Heart right ventricle (tissue), 16 donors: ENCODE data around the gene TMEM198. TPM values are rescaled to one million over a fixed set of nuclear protein-coding genes. Genes with fewer than 3 reads are reported as not detected.

Experiments
- ATAC-seq, 8 donors: fragments of 200-7000 bp; cut with Tn5 transposase; one replicate each; pipeline ENCODE4 v1.9.1; 2020; ENCODE audit warnings: mild to moderate bottlenecking in 8 of 8, moderate library complexity in 8 of 8, moderate number of reproducible peaks in 1 of 8
- DNase-seq, 2 donors: peaks; one replicate each; pipeline ENCODE4 v3.0.0-alpha.2; 2020
- H3K27ac ChIP-seq, 10 donors: fragments of 200-600 bp; sonication (generic) in 2 of 10; one replicate each; pipeline versions ENCODE4 v1.5.0 to v1.8.0; 2020 to 2022; ENCODE audit warnings: mild to moderate bottlenecking in 3 of 10
- H3K27me3 ChIP-seq, 7 donors: fragments of 200-600 bp; one replicate each; pipeline ENCODE4 v1.8.0; 2021 to 2022; ENCODE audit warnings: mild to moderate bottlenecking in 2 of 7
- H3K36me3 ChIP-seq, 9 donors: fragments of 200-600 bp; sonication (generic) in 1 of 9; one replicate each; pipeline versions ENCODE4 v1.5.0 to v1.8.0; 2020 to 2022; ENCODE audit warnings: mild to moderate bottlenecking in 2 of 9
- H3K4me1 ChIP-seq, 9 donors: fragments of 200-600 bp; sonication (generic) in 1 of 9; one replicate each; pipeline versions ENCODE4 v1.5.0 to v1.8.0; 2020 to 2022; ENCODE audit warnings: mild to moderate bottlenecking in 4 of 9
- H3K4me3 ChIP-seq, 10 donors: fragments of 200-600 bp; sonication (generic) in 2 of 10; one replicate each; pipeline versions ENCODE4 v1.5.0 to v1.8.0; 2020 to 2022; ENCODE audit warnings: mild to moderate bottlenecking in 7 of 10, moderate library complexity in 2 of 10
- H3K9me3 ChIP-seq, 11 donors: fragments of 200-600 bp in 10 of 11; sonication (generic) in 2 of 11; one replicate each; pipeline versions ENCODE4 v1.5.0 to v1.8.0; 2013 to 2022; ENCODE audit warnings: mild to moderate bottlenecking in 2 of 11, control low read depth in 1 of 11, moderate library complexity in 1 of 11
- CTCF ChIP-seq, 9 donors: fragments of 200-600 bp; sonication (generic) in 2 of 9; IDR thresholded peaks; one replicate each; pipeline versions ENCODE4 v1.5.0 to v1.8.0; 2021 to 2022; ENCODE audit warnings: antibody characterized with exemption in 9 of 9, mild to moderate bottlenecking in 5 of 9, moderate library complexity in 1 of 9
- WGBS, 2 donors: extraction: QIAGEN DNeasy Blood & Tissue Kit; methylation state at CpG; one replicate each; pipeline ENCODE4 v1.1.7; 2013; ENCODE audit warnings: inconsistent platforms in 1 of 2; 5-methylcytosine and 5-hydroxymethylcytosine counted together
- intact Hi-C, 10 donors: fragments of 100-400 bp; cut with DNase I; formaldehyde crosslinking; loops; one replicate each; pipeline versions ENCODE4 v1.11.1 to v1.14.2; 2022
- polyA plus RNA-seq, 2 donors: library from polyadenylated mRNA; stranded (reverse); fragments of 200-250 nt; gene quantifications; one replicate each; pipeline ENCODE4 v1.2.3, GENCODE V29; 2013
- total RNA-seq, 10 donors: library from RNA; stranded (reverse); fragmentation: NEBNext Ultra II Directional in 3 of 10; extraction: Animal tissue kit (Norgen Biotek cat#: 25700) in 3 of 10; gene quantifications; one replicate each; pipeline versions ENCODE4 v1.2.1 to v1.2.4, GENCODE V29; 2021 to 2023
- donor health status: Arrhythmogenic right ventricular cardiomyopathy.
- donor health status: ischemic (EF 13 %, LVEDD 7.1; RV severe dilation, severe dysfunction).
- donor health status: healthy with polysubstance abuse.
- donor health status: DM: no; HTN: yes; CAD: no.
- donor health status: DM: no; HTN: no; CAD: no.
- donor health status: ischemic (EF 25% LVEDD 6.9; RV normal size, moderate dysfunction).
- donor health status: ischemic (EF 25% LVEDD 5.7; RV mildly dilated, moderate dysfunction).
- donor health status: healthy.
- donor health status: DM: yes; HTN: yes; CAD: no.
- donor health status: Ischemic cardiomyopathy.
- donor health status: ischemic (EF 35%, LVEDD 5.7; RV mildly dilated, moderate dysfunction).
- donor health status: nonischemic (EF 11% LVEDD 7.7; RV severe dilation, severe dysfunction).
- donor health status: DM: yes; HTN: yes; CAD: no.
- donor health status: PGD.
- donor health status: ischemic (EF 29% LVEDD 5.4; RV normal size, mild dysfunction).
- donor health status: nonischemic (EF 23%, LVEDD 6.1; RV moderate dilation, normal function).

Gene TMEM198
- total and polyA plus RNA-seq, 12 donors = 0.59 to 10.7 (median 1.9) TPM

- peaks cover 0 to 54% (median 11%) of the 10 kb centered on the region in 7 donors for H3K27me3 ChIP-seq
- ATAC-seq = peak; percentile 0 to 51 (median 20)
- H3K4me3 ChIP-seq = peak overlapping the region; percentile 40 to 92 (median 80)
- no peaks in the 10 kb centered on the region for H3K9me3 ChIP-seq
- DNase-seq = no peak
- H3K36me3 ChIP-seq = peaks cover 0 to 38% (median 20%) of the 10 kb centered on the region in 9 donors
- WGBS, 2 donors = 0 to 1% methylated on average over 54 to 66 of the region's 66 CpGs
- intact Hi-C loops = loop anchor here in 9 of 10 donors (1.0 to 5.0 kb wide), 12 partner anchors 28 to 159 kb away; partner anchors contain the start of genes OBSL1 (in 2 of the 9), SLC4A3 (in 2 of the 9), STK11IP (in 2 of the 9) and GMPPA (in 1 of the 9)
- peaks cover 7 to 44% (median 34%) of the 10 kb centered on the region in 9 donors for H3K4me1 ChIP-seq
- H3K27ac ChIP-seq = peak overlapping the region; percentile 62 to 93 (median 90)
- peak in 1 of 9 donors; percentile 18 for TF ChIP-seq CTCF (IDR thresholded peaks at IDR 0.05)
These were observed 765 bp upstream of the TMEM198 start for GRCh38 chr2:219542931-219543595.

GRCh38 chr2:219544567-219544966 lies 739 bp downstream of the TMEM198 start:
- no peaks in the 10 kb centered on the region for H3K9me3 ChIP-seq
- H3K27me3 ChIP-seq = peaks cover 0 to 59% (median 11%) of the 10 kb centered on the region in 7 donors
- no peak for ATAC-seq
- DNase-seq = no peak
- peak overlapping the region in 8 of 10 donors; percentile 72 to 92 (median 80) for H3K4me3 ChIP-seq
- TF ChIP-seq CTCF (IDR thresholded peaks at IDR 0.05) = no peak
- WGBS, 2 donors = 45 to 57% methylated on average over 9 of the region's 9 CpGs
- peaks cover 0 to 25% (median 18%) of the 10 kb centered on the region in 9 donors for H3K36me3 ChIP-seq
- peak overlapping the region in 4 of 10 donors; percentile 82 to 93 (median 90) for H3K27ac ChIP-seq
- H3K4me1 ChIP-seq = peaks cover 4 to 35% (median 28%) of the 10 kb centered on the region in 9 donors
- intact Hi-C loops = loop anchor here in 9 of 10 donors (2.0 to 5.0 kb wide), 7 partner anchors 53 to 158 kb away; partner anchors contain the start of genes SLC4A3 (in 2 of the 9) and STK11IP (in 1 of the 9)

GRCh38 chr2:219545295-219545942 lies 1.6 kb downstream of the TMEM198 start:
- intact Hi-C loops = loop anchor here in 1 of 10 donors (2.0 kb wide), 1 partner anchor 143 kb away; no protein-coding TSS in a partner anchor
- ATAC-seq (no peak), DNase-seq (no peak)
- 92 to 93% methylated on average over 3 of the region's 3 CpGs for WGBS, 2 donors
- Histone ChIP-seq H3K27ac (no peak overlapping the region), H3K4me3 (no peak overlapping the region), H3K36me3 (peaks cover 0 to 22% (median 9%) of the 10 kb centered on the region in 9 donors), H3K9me3 (no peaks in the 10 kb centered on the region), H3K27me3 (peaks cover 0 to 67% (median 7%) of the 10 kb centered on the region in 7 donors), H3K4me1 (peaks cover 4 to 35% (median 28%) of the 10 kb centered on the region in 9 donors)
- TF ChIP-seq CTCF (IDR thresholded peaks at IDR 0.05) = no peak

- WGBS, 2 donors = 72% methylated on average over 4 of the region's 4 CpGs
- H3K36me3 ChIP-seq = peaks cover 0 to 17% (median 4%) of the 10 kb centered on the region in 9 donors
- DNase-seq (no peak), ATAC-seq (no peak)
- H3K9me3 ChIP-seq = no peaks in the 10 kb centered on the region
- no peak overlapping the region for H3K4me3 ChIP-seq
- intact Hi-C loops = loop anchor here in 1 of 10 donors (2.0 kb wide), 1 partner anchor 143 kb away; no protein-coding TSS in a partner anchor
- peaks cover 0 to 71% (median 6%) of the 10 kb centered on the region in 7 donors for H3K27me3 ChIP-seq
- H3K27ac ChIP-seq = no peak overlapping the region
- no peak for TF ChIP-seq CTCF (IDR thresholded peaks at IDR 0.05)
- peaks cover 4 to 35% (median 28%) of the 10 kb centered on the region in 9 donors for H3K4me1 ChIP-seq
These were observed 2.1 kb downstream of the TMEM198 start for GRCh38 chr2:219545943-219546352.
